ENCODE measurements around the gene SCPEP1.
"Not testable (repeated sequence)": the region's sequence is repeated elsewhere in the genome, so short reads cannot be mapped to it uniquely, and the experiment has no call there.

Gene SCPEP1

GRCh38 chr17:56976941-56977608 is 856 bp upstream of the SCPEP1 start:
- Histone ChIP-seq H3K36me3 (ENCODE audit: control insufficient read depth, insufficient read depth, low read length) (peaks cover 6% of the 10 kb centered on the region), H3K4me3 (replicated peaks; ENCODE audit: low read depth, low read length) (peak overlapping the region; percentile 34), H3K27me3 (replicated peaks; ENCODE audit: control insufficient read depth, insufficient read depth, low read length) (no peaks in the 10 kb centered on the region)
- no peak for DNase-seq (ENCODE audit: extremely low read depth, insufficient read length)
- no peak for TF ChIP-seq CTCF (IDR thresholded peaks at IDR 0.05; ENCODE audit: insufficient read depth, low read length, poor library complexity, severe bottlenecking)

GRCh38 chr17:56978441-56979090 is 635 bp downstream of the SCPEP1 start:
- peaks cover 6% of the 10 kb centered on the region for H3K36me3 ChIP-seq (ENCODE audit: control insufficient read depth, insufficient read depth, low read length)
- no peaks in the 10 kb centered on the region for H3K27me3 ChIP-seq (replicated peaks; ENCODE audit: control insufficient read depth, insufficient read depth, low read length)
- TF ChIP-seq CTCF (IDR thresholded peaks at IDR 0.05; ENCODE audit: insufficient read depth, low read length, poor library complexity, severe bottlenecking): no peak
- DNase-seq (ENCODE audit: extremely low read depth, insufficient read length): peak; percentile 16
- H3K4me3 ChIP-seq (replicated peaks; ENCODE audit: low read depth, low read length): peak overlapping the region; percentile 86

GRCh38 chr17:56979091-56979480 is 1.2 kb downstream of the SCPEP1 start:
- Histone ChIP-seq H3K36me3 (ENCODE audit: control insufficient read depth, insufficient read depth, low read length) (peaks cover 6% of the 10 kb centered on the region), H3K4me3 (replicated peaks; ENCODE audit: low read depth, low read length) (peak overlapping the region; percentile 86), H3K27me3 (replicated peaks; ENCODE audit: control insufficient read depth, insufficient read depth, low read length) (no peaks in the 10 kb centered on the region)
- no peak for TF ChIP-seq CTCF (IDR thresholded peaks at IDR 0.05; ENCODE audit: insufficient read depth, low read length, poor library complexity, severe bottlenecking)
- DNase-seq (ENCODE audit: extremely low read depth, insufficient read length): no peak

GRCh38 chr17:56980526-56980925 is 2.6 kb downstream of the SCPEP1 start:
- H3K27me3 ChIP-seq (replicated peaks; ENCODE audit: control insufficient read depth, insufficient read depth, low read length); H3K36me3 ChIP-seq (ENCODE audit: control insufficient read depth, insufficient read depth, low read length); DNase-seq (ENCODE audit: extremely low read depth, insufficient read length); H3K4me3 ChIP-seq (replicated peaks; ENCODE audit: low read depth, low read length): not testable (repeated sequence)

- Histone ChIP-seq H3K4me3 (replicated peaks; ENCODE audit: low read depth, low read length) (no peak overlapping the region), H3K36me3 (ENCODE audit: control insufficient read depth, insufficient read depth, low read length) (peaks cover 15% of the 10 kb centered on the region), H3K27me3 (replicated peaks; ENCODE audit: control insufficient read depth, insufficient read depth, low read length) (no peaks in the 10 kb centered on the region)
- no peak for TF ChIP-seq CTCF (IDR thresholded peaks at IDR 0.05; ENCODE audit: insufficient read depth, low read length, poor library complexity, severe bottlenecking)
- no peak for DNase-seq (ENCODE audit: extremely low read depth, insufficient read length)
Observed at GRCh38 chr17:56982312-56982711, 4.4 kb downstream of the SCPEP1 start.

GRCh38 chr17:56983366-56983765 is 5.4 kb downstream of the SCPEP1 start:
- H3K4me3 ChIP-seq (replicated peaks; ENCODE audit: low read depth, low read length): no peak overlapping the region
- DNase-seq (ENCODE audit: extremely low read depth, insufficient read length): no peak
- no peaks in the 10 kb centered on the region for H3K27me3 ChIP-seq (replicated peaks; ENCODE audit: control insufficient read depth, insufficient read depth, low read length)
- H3K36me3 ChIP-seq (ENCODE audit: control insufficient read depth, insufficient read depth, low read length): peaks cover 19% of the 10 kb centered on the region
- TF ChIP-seq CTCF (IDR thresholded peaks at IDR 0.05; ENCODE audit: insufficient read depth, low read length, poor library complexity, severe bottlenecking): no peak

All from GM06990 (cell line).